GM19240 (cell line): ENCODE results near the gene MAPK1IP1L.
"Not testable (repeated sequence)": the region's sequence is repeated elsewhere in the genome, so short reads cannot be mapped to it uniquely, and the experiment has no call there.

Source experiments
- DNase-seq: peaks from one replicate; pipeline ENCODE4 v3.0.0; 2011; ENCODE audit warnings: low spot score; ENCODE audit not compliant: insufficient read length

MAPK1IP1L gene

DNA sequence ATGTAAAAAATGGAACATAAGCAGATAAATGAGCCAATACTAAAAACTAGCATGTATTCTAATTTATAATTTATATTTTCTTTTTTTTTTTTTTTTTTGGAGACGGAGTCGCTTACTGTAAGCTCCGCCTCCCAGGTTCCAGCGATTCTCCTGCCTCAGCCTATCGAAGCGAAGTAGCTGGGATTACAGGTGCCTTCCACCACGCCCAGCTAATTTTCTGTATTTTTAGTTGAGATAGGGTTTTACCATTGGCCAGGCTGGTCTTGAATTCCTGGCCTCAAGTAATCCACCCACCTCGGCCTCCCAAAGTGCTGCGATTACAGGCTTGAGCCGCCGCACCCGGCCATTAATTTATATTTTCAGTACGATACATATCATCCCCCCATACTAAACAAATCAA lies 2.7 kb downstream of the MAPK1IP1L start:
- no peak for DNase-seq

- DNase-seq = no peak
Observed at GRCh38 chr14:55057919-55058318, 6.5 kb downstream of the MAPK1IP1L start.

DNA sequence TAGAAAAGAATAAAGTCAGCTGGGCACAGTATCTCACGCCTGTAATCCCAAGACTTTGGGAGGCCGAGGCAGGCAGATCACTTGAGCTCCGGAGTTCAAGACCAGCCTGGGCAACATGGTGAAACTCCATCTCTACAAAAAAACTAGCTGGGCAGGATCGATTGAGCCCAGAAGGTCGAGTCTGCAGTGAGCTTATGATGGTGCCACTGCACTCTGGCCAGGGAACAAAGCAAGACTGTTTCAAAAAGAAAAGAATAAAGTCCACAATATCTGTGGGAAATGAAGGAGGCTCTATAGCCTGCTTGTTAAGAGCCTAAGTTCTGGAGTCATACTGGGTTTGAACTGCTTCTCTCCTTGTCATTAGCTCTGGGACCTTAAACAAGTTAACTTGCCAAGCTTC lies 7.9 kb downstream of the MAPK1IP1L start:
- DNase-seq = no peak

GRCh38 chr14:55062517-55063351 lies 11.3 kb downstream of the MAPK1IP1L start:
- DNase-seq = no peak

- DNase-seq = not testable (repeated sequence)
Observed at GRCh38 chr14:55064896-55065295, 13.4 kb downstream of the MAPK1IP1L start.

DNA sequence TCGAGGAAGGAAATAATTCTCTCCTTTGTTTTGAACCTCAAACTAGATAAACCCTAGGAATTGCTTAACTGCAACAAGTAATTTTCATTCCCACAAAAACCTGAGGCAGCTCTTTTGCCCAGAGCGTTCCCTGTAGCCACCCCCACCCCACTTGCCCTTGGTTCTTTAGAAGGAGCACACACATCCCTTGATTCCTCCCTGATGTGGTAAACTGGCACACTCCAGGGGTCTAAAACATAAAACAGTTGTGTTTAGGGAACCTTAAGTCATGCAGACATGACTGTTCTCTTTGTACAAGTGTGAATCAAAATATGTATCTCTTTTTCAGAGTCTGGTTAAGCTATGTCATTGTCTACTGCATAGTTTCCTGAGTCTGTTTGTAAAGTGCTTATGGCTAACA lies 14.0 kb downstream of the MAPK1IP1L start:
- no peak for DNase-seq

DNA sequence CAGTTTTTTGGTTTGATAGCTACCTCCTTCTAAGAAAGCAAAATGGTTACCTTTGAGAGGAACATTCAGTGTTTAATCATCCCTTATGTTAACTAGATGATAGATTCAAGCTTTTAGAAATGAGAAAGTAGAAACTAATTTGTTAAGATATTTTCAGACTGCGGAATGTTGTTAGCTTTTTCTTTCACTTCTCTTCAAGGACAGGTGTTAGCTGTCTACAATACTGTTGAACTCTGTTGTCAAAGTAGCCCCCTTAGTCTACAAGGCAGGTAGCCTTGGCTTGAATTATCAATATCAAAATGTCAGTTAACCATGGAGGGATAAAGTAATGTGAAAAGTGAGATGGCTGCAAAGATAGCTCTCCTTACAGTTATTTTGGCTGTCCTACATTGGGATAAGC lies 14.8 kb downstream of the MAPK1IP1L start:
- no peak for DNase-seq

DNA sequence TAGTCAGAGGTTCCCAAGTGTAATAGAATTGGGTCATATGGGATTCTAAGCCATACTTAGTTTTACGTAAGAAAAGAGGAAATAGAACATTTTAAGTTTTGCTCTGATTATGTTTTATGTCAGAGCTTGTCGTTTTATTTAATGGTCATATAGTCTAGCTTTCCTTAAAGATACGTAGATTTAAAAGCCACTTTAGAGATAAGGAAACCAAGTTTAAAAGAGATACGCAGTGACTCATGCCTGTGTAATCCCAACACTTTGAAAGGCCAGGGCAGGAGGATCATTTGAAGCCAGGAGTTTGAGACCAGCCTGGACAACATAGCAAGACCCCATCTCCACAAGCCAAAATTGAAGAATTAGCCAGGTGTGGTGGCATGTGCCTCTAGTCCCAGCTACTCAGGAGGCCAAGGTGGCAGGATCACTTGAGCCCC lies 19.5 kb downstream of the MAPK1IP1L start:
- no peak for DNase-seq

DNA sequence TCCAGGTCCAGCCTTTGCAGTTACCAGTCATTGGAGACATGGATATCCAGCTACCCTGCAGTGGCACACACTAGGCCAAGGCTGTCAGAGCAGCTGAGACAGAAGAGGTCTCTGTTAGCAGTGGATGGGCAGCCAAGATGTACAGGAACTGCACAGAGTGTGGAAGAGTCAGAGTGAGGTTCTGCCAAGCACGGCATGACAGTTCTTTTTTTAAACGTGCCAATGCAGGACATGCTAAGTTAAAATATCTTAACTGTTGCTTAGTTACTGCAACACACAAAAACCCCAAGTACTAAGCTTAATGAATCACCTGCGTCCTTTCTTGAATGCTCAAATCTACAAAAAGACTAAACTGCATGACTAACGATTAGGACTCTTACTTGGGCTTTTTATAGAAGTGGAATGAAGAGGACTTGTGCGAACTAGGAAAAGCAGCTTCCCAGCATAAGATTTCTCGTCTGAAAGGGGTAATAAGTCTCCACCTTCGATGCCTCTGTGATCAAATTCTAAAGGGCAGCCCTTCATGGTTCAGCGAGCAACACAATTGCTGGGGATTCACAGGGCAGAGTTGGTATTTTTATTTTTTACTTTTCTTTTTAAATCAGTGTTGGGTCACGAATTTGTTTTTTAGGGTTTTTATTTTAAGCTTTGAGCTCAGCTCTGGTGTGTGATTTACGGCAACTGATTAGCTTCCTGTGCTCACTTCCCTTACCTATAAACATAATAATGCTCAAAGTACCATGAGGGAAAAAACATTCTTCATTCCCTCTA lies 20.6 kb downstream of the MAPK1IP1L start:
- no peak for DNase-seq

DNA sequence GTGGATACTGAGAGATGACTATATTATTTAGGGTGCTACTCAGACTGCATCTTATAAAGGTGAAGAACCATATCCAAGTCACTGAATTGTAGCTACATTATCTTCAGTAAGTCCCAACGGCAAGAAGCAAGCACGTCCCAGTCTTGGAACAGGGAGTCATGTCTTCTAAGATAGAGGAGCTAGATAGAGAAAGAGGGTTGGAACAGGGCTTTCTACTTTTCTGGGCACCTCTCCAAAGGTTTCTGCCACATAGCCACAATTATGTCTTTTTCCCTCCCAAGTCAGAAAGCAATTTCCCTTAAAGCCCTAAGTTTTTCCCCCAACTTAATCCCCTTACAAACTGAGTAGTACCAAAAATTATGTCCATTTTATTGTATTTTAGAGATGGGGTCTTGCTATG lies 22.4 kb downstream of the MAPK1IP1L start:
- DNase-seq = no peak

DNA sequence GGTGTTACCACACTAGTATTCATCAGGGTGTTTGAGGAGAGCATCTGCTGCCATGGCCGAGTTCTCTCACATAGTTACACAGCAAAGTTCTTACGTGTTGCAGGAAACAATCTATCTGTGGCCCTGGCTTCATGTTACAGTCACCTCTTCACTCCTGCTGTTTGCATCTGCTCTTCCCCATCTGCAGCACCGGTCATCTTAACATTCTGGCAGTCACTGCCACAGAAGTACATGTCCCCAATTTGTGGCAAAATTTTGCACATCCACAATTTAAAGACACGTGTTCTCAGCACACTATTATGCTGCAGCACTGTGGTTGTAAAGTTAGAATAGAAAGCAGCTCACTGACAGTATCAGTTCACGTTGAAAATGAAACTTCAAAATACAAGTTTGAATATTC lies 23.2 kb downstream of the MAPK1IP1L start:
- no peak for DNase-seq

GRCh38 chr14:55075628-55076175 lies 24.3 kb downstream of the MAPK1IP1L start:
- DNase-seq = no peak

- DNase-seq = no peak
Observed at GRCh38 chr14:55077170-55078151, 26.0 kb downstream of the MAPK1IP1L start.

- DNase-seq = not testable (repeated sequence)
Observed at GRCh38 chr14:55079961-55080360, 28.5 kb downstream of the MAPK1IP1L start.

GRCh38 chr14:55084401-55085059 lies 33.1 kb downstream of the MAPK1IP1L start:
- DNase-seq = no peak

DNA sequence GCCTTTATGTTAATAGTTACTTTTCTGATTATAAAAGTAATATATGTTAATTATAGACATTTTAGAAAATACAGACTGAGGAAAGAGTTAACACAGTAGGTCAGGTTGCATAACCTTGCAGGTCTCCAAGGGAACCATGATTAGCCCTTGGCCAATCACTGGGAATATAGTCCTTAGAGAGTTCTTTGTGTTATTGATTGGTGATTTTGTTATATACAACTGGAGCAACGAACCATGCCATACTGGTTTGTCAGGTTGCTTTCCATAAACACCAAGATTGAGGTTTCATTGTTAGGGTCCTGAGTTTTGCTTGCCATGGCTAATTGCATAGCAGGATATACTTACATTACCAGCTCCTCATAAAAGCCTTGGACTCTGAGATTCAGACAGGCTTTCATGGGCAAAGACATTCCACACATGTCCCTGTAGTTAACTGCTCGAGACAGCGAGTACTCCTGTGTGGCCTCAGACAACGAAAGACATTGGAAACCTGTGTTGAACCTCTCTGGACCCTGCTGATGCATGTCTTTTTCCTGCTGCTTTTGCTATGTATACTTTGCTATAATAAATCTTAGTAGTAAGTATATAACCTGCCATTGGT lies 33.7 kb downstream of the MAPK1IP1L start:
- DNase-seq = no peak

GRCh38 chr14:55086938-55087337 lies 35.5 kb downstream of the MAPK1IP1L start:
- no peak for DNase-seq

DNA sequence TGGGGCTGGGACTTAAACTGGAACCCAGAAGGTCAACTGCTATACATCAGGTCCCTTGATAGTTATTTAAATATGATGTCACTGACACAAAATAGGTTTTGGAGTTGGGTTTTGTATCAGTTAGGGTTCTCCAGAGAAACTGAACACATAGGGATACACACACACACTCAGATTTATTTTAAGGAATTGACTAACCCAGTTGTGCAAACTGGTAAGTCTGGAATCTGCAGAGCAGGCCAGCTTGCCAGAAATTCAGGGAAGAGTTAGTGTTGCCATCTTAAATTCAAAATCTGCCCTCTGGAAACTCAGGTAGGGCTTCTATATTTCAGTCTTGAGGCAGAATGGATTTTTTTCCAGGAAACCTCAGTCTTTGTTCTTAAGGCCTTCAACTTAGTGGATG lies 36.9 kb downstream of the MAPK1IP1L start:
- no peak for DNase-seq

- DNase-seq = no peak
Observed at GRCh38 chr14:55092341-55092740, 40.9 kb downstream of the MAPK1IP1L start.
